Panc1 (cell line): ENCODE results near the gene HECTD3. TPM values are rescaled to one million over a fixed set of nuclear protein-coding genes. Genes with fewer than 3 reads are reported as not detected.

Experiments
- ATAC-seq: fragments of 200-7000 bp; cut with Tn5 transposase; 2 replicates; pipeline ENCODE4 v1.9.1; 2020; ENCODE audit warnings: mild to moderate bottlenecking, moderate library complexity
- BruUV-seq: library from RNA; stranded (reverse); fragments of 400-500 nt; replicated peaks from 2 replicates; lab custom pipeline; 2021; lab: Mats Ljungman, UMichigan
- CTCF ChIA-PET: fragments of 300-600 bp; sonication (Branson Sonifier 250); formaldehyde crosslinking; loops from one replicate; lab custom pipeline; 2022; ENCODE audit warnings: antibody characterized with exemption; lab: Charles Lee
- POLR2A ChIA-PET: fragments of 300-600 bp; sonication (Branson Sonifier 250); formaldehyde crosslinking; loops from one replicate; lab custom pipeline; 2022; ENCODE audit warnings: antibody characterized with exemption; lab: Charles Lee
- DNase-seq: peaks from one replicate; pipeline ENCODE4 v3.0.0-alpha.2; 2010; ENCODE audit warnings: low read depth, low spot score
- H3K27ac ChIP-seq: 2 replicates; pipeline ENCODE4 v1.5.1; 2011; ENCODE audit warnings: mild to moderate bottlenecking, low read length, inconsistent platforms
- H3K27me3 ChIP-seq: fragments of 200-500 bp; sonication (Bioruptor generic); 2 replicates; pipeline ENCODE4 v1.6.0; 2014; ENCODE audit warnings: low read length, inconsistent platforms; ENCODE audit not compliant: control insufficient read depth, insufficient read depth
- H3K36me3 ChIP-seq: fragments of 200-500 bp; sonication (Bioruptor generic); 2 replicates; pipeline ENCODE4 v1.5.1; 2014; ENCODE audit warnings: inconsistent platforms, mild to moderate bottlenecking, low read length, moderate library complexity; ENCODE audit not compliant: control insufficient read depth, insufficient read depth
- H3K4me1 ChIP-seq: 2 replicates; pipeline ENCODE4 v1.5.1; 2011; ENCODE audit warnings: inconsistent platforms, mild to moderate bottlenecking, low read length, moderate library complexity; ENCODE audit not compliant: control insufficient read depth, insufficient read depth
- H3K4me3 ChIP-seq, 2 experiments: 2 replicates each; pipeline ENCODE4 v1.5.1; 2011 to 2012; ENCODE audit warnings: low read depth in 2 of 2, low read length in 2 of 2, mild to moderate bottlenecking in 2 of 2, inconsistent platforms in 1 of 2, moderate library complexity in 1 of 2
- H3K9me3 ChIP-seq: fragments of 200-500 bp; sonication (Bioruptor generic); 2 replicates; pipeline ENCODE4 v1.5.1; 2014; ENCODE audit warnings: low read depth, mild to moderate bottlenecking, inconsistent platforms, low read length, moderate library complexity; ENCODE audit not compliant: control insufficient read depth, insufficient read depth
- POLR2AphosphoS5 ChIP-seq: IDR thresholded peaks from 2 replicates; pipeline ENCODE4 v1.6.1; 2012; ENCODE audit warnings: mild to moderate bottlenecking, low read depth, low read length, moderate library complexity
- SIN3A ChIP-seq: IDR thresholded peaks from 2 replicates; pipeline ENCODE4 v1.6.1; 2012; ENCODE audit warnings: low read depth, mild to moderate bottlenecking, low read length, moderate library complexity, borderline replicate concordance; ENCODE audit not compliant: insufficient read depth
- TCF7L2 ChIP-seq: IDR thresholded peaks from 2 replicates; pipeline ENCODE4 v1.6.1; 2011; ENCODE audit warnings: mild to moderate bottlenecking, low read depth, low read length, inconsistent platforms
- in situ Hi-C: cut with HindIII; loops from 2 replicates; pipeline ENCODE4 v1.10.0; 2016; ENCODE audit warnings: low sequenced_read_pairs, low pct_unique_long_range_greater_than_20kb
- intact Hi-C: fragments of 100-400 bp; cut with micrococcal nuclease; formaldehyde crosslinking; loops from one replicate; pipeline ENCODE4 v1.10.0; 2022; ENCODE audit not compliant: unreplicated experiment
- total RNA-seq: library from RNA; stranded (reverse); gene quantifications from one replicate; pipeline ENCODE4 v1.2.1, GENCODE V29; 2021; ENCODE audit not compliant: unreplicated experiment
- TF ChIP-seq, protein P1 (sequence below): fragments of 450-650 bp; IDR thresholded peaks from 2 replicates; pipeline ENCODE4 v1.5.1; 2017; ENCODE audit warnings: mild to moderate bottlenecking
- TF ChIP-seq, protein P2 (sequence below), 2 experiments: IDR thresholded peaks; 2 replicates each; pipeline ENCODE4 v1.6.1; 2011 to 2012; ENCODE audit warnings: low read depth in 2 of 2, control low read depth in 1 of 2, low read length in 1 of 2, mild to moderate bottlenecking in 1 of 2, moderate library complexity in 1 of 2; ENCODE audit not compliant: insufficient read depth in 1 of 2

Gene HECTD3
- total RNA-seq, 1 experiment from 2014 or later = 27.2 TPM

DNA sequence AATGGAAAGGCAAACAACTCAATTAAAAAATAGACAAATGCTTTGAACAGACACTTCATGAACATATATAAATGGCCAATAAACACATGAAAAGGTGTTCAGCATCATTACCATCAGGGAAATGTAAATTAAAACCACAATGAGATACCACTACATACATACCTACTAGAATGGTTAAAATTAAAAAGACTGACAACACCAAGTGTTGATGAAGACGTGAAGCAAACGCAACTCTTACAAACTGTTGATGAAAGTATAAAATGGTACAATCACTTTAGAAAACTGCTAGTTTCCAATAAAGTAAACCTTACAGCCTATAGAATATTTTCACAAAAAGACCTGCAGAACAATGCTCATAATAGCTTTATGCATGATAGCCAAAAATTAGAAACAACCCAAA lies 34.9 kb downstream of the HECTD3 start:
- no peak overlapping the region for H3K4me3 ChIP-seq
- H3K9me3 ChIP-seq = no peaks in the 10 kb centered on the region
- in situ Hi-C loops = no loop called here
- no peaks in the 10 kb centered on the region for H3K4me1 ChIP-seq
- no TSS peak for BruUV-seq
- ATAC-seq = no peak
- no peak overlapping the region for H3K27ac ChIP-seq
- intact Hi-C loops = no loop called here
- POLR2A ChIA-PET = no interaction called here
- DNase-seq = no peak
- CTCF ChIA-PET = no interaction called here
- no peaks in the 10 kb centered on the region for H3K27me3 ChIP-seq
- peaks cover 5% of the 10 kb centered on the region for H3K36me3 ChIP-seq
- TF ChIP-seq, protein P1, sequence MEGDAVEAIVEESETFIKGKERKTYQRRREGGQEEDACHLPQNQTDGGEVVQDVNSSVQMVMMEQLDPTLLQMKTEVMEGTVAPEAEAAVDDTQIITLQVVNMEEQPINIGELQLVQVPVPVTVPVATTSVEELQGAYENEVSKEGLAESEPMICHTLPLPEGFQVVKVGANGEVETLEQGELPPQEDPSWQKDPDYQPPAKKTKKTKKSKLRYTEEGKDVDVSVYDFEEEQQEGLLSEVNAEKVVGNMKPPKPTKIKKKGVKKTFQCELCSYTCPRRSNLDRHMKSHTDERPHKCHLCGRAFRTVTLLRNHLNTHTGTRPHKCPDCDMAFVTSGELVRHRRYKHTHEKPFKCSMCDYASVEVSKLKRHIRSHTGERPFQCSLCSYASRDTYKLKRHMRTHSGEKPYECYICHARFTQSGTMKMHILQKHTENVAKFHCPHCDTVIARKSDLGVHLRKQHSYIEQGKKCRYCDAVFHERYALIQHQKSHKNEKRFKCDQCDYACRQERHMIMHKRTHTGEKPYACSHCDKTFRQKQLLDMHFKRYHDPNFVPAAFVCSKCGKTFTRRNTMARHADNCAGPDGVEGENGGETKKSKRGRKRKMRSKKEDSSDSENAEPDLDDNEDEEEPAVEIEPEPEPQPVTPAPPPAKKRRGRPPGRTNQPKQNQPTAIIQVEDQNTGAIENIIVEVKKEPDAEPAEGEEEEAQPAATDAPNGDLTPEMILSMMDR = no peak
- TF ChIP-seq, protein P2, sequence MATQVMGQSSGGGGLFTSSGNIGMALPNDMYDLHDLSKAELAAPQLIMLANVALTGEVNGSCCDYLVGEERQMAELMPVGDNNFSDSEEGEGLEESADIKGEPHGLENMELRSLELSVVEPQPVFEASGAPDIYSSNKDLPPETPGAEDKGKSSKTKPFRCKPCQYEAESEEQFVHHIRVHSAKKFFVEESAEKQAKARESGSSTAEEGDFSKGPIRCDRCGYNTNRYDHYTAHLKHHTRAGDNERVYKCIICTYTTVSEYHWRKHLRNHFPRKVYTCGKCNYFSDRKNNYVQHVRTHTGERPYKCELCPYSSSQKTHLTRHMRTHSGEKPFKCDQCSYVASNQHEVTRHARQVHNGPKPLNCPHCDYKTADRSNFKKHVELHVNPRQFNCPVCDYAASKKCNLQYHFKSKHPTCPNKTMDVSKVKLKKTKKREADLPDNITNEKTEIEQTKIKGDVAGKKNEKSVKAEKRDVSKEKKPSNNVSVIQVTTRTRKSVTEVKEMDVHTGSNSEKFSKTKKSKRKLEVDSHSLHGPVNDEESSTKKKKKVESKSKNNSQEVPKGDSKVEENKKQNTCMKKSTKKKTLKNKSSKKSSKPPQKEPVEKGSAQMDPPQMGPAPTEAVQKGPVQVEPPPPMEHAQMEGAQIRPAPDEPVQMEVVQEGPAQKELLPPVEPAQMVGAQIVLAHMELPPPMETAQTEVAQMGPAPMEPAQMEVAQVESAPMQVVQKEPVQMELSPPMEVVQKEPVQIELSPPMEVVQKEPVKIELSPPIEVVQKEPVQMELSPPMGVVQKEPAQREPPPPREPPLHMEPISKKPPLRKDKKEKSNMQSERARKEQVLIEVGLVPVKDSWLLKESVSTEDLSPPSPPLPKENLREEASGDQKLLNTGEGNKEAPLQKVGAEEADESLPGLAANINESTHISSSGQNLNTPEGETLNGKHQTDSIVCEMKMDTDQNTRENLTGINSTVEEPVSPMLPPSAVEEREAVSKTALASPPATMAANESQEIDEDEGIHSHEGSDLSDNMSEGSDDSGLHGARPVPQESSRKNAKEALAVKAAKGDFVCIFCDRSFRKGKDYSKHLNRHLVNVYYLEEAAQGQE (IDR thresholded peaks at IDR 0.05; ENCODE audit: insufficient read depth in 1 of 2, low read depth in 2 of 2, low read length in 1 of 2) = no peak
- TF ChIP-seq TCF7L2 (no peak), SIN3A (no peak), POLR2AphosphoS5 (no peak)

DNA sequence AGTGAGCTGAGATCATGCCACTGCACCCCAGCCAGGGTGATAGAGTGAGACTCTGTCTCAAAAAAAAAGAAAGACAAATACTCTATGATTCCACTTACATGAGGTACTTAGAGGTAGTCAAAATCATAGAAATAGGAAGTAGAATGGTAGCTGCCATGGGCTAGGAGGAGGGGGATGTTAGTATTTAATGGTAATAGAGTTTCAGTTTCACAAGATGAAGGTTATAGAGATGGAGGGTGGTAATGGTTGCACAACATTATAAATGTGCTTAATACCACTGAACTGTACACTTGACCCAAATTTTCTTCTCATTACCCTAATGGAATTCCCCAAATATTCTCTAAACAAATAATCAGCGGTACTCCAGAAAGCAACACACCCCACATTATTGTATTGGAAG lies 37.5 kb downstream of the HECTD3 start:
- H3K36me3 ChIP-seq = no peaks in the 10 kb centered on the region; the same call in none of the 2 replicates
- BruUV-seq = no TSS peak
- peaks cover 7% of the 10 kb centered on the region for H3K4me1 ChIP-seq
- TF ChIP-seq, protein P2 (IDR thresholded peaks at IDR 0.05; ENCODE audit: insufficient read depth in 1 of 2, low read depth in 2 of 2, low read length in 1 of 2) = no peak
- TF ChIP-seq, protein P1 = no peak
- TF ChIP-seq SIN3A (no peak), POLR2AphosphoS5 (no peak), TCF7L2 (no peak)
- no peak overlapping the region for H3K27ac ChIP-seq
- H3K9me3 ChIP-seq = no peaks in the 10 kb centered on the region
- intact Hi-C loops = no loop called here
- DNase-seq = no peak
- ATAC-seq = no peak
- no peaks in the 10 kb centered on the region for H3K27me3 ChIP-seq
- CTCF ChIA-PET = no interaction called here
- no peak overlapping the region for H3K4me3 ChIP-seq
- POLR2A ChIA-PET = no interaction called here
- in situ Hi-C loops = no loop called here
